ENCODE data around the gene MFF.
"Not testable (repeated sequence)": the region's sequence is repeated elsewhere in the genome, so short reads cannot be mapped to it uniquely, and the experiment has no call there.

The MFF gene

DNA sequence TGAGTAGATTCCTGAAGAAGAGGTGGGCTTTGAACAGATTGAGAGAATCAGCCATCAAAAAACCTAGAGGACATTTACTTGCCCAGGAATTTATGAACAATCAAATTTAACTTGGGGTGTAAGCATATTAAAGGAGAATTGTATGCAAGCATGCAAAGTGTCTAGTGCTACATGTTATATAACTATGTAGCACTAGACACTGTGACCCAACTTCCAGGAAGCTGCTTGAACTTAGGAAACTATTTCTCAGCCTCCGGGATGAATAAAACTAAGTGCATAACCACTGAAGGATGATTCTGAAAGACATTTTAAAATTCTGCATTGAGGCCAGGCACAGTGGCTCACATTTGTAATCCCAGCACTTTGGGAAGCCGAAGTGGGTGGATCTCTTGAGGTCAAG is 12.4 kb downstream of the MFF start:
- DNase-seq = no peak

DNA sequence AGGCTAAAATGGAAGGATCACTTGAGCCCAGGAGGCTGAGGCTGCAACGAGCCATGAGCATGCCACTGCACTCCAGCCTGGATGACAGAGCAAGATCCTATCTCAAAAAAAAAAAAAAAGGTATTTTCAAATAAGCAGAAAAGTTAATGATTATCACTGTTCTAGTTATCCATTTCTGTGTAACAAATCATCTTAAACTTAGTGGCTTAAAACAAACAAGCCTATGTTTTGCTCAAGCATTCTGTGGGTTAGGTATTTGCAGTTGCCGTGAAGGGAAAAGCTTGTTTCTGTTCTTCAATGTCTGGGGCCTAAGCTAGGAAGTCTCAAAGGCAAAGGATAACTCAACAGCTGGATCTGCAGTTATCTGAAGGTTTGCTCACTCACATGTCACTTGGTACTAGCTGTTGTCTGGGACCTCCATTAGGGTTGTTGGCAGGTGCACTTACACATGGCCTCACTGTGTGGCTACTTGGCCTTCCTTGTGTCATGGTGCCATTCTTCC is 14.1 kb downstream of the MFF start:
- no peak for DNase-seq

DNA sequence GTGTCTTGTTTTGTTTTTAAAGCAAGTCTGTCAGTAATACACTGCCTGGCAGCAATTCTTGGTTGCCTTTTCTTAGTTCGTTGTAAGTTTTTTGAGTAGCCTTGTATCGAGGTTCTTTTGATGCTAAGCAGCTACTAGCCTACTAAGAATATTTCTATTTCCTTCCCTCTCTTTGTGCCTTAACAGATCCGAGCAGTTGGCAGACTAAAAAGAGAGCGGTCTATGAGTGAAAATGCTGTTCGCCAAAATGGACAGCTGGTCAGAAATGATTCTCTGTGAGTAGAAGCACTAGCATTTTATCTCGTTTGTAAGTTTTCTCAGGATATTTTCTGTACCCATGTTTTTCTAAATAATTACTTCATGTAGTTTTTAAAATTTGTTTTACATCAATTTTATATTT is 15.1 kb downstream of the MFF start:
- DNase-seq = no peak

DNA sequence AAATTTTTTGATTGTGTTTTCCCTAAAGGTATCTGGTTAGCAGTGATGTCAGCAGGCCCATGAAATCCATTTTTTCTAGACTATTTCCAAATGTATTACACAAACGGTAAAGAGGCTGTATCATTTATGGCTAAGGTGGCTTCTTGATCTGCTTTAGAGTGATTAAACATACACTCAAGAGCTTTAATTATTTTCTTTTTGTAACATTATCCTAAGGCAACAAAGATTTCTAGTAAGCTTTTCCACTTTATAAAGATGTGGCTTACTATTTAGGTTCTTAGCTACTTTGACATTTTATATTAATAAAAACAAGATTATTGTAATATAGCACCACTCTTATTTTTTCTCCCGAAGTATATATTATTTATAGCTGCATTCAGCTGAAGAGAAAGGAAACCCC is 16.5 kb downstream of the MFF start:
- DNase-seq = no peak

DNA sequence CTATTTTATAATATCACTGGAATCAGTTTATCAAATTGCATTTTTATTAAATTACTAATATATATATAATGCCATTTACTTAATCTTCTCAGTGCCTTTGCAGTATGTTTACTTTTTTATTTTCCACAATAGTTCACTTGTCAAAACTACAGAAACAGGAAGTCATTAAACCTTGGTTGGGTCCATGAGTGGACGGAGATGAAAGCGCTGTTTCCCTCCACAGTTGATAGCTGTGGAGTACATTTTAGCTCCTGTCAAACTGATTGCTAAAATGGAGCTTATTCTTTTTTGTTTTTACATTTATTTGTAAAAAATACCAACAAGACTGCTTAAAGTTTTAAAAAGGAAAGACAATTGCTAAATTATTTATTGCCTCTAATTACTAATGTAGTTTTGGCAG is 19.2 kb downstream of the MFF start:
- no peak for DNase-seq

DNA sequence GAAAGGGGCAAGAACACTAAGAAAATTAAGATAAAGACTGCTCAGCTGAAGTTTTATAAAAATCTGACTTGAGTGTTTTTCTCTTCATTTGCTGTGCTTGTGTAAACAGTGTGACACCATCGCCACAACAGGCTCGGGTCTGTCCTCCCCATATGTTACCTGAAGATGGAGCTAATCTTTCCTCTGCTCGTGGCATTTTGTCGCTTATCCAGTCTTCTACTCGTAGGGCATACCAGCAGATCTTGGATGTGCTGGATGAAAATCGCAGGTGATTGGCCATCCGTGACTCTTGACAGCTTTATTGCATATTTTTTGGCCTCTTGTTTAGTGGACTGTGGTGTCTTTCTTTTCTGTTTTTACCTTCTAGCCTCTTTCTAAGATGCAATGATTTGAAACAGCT is 22.1 kb downstream of the MFF start:
- no peak for DNase-seq

DNA sequence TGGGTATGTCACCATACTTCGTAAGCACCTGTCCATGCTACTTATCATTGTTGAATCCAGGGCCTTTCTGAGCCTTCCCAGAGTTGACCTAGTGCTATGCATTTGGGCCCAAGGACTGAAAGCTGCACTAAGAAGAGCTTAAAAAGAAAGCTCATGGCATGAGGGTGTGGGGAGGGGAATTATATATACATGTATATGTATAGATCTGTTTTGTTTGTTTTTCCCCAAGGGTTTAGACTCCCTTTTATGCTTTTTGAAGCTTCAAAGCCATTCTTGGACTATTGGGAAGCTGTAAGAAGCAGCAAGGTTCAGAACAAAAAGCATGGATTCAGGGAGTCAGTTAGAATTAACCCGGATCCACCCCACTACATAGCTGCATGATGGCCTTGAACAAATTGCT is 23.3 kb downstream of the MFF start:
- no peak for DNase-seq

DNA sequence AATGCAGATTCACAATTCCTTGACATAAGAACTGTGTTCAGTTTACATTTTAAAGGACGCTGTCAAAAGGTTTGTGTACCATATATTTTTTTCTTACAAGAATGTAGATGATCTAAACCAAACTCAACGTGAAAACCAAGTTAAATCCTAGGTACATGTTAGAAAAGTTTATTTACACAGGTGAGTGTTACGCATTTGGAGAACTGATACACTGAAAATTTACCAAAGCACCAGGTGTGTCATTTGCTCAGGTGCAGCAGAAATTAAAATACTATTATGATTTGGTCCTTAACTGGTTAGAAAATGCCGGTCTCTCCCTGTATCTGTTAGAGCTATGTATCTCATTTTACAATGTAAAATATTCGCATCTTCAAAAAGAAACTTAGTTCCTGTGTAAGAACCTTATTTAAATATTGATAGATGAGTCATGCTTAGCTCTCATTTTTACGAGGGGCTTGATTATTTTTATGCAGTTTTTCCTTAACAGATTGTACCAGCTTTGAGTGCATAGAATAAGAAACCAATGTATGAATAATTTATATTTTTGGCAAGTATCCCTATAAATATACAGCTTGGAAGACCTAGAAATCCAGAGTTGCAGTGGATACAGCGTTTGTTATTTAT is 25.1 kb downstream of the MFF start:
- DNase-seq = no peak

DNA sequence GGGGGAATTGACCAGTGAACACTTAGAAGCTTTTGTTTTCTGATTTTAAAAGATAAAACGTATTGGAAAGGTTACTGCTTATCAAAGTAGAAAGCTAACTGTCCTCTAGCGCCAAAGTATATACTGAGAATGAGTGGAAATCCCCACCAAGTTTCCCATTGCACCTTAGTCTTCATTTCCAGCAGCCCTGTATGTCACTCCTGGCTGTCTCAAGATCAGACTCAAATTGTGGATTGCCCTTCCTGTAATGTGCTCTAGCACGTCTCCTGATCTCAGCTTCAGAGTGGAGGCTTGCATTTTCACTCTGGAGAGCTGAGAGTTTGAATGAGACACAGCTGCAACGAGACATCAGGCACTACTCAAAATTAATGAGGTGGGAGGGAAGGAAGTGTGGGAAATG is 26.6 kb downstream of the MFF start:
- DNase-seq = no peak

DNA sequence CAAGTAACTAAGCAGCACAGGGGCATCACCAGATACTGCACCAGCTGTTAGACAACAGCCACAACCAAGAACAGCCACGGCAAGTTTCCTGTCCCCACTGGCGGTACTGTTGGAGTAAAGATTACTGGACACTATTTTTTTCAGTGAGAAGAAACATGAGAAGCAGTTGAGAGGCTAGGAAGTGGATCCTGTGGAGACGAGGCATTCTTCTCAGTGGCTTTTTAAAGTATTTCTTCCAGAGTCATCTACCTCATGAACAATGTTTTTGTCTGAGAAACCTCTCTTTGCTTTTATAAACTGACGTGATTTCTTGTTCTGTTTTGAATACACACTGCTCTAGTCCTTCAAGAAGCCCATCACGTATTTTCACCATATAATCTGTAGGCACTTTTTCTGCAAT is 35.3 kb downstream of the MFF start:
- no peak for DNase-seq

DNA sequence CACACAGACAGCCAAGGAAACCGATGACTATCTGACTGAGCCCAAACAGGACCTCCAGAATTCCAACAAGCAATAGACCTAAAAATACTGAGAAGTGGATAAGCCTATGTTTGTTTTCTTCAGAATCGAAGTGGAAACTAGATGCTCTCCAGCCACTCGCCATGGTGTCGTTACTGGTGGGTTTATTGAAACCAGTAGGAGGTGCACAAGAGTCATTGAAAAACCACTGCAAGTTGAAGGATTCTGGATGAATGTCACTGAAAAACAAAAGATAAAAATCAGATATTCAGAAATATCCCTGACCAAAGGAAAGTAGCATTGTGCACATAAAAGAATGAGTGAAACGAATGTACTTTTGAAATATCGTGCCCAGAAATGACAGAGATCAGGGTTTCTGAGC is 38.7 kb downstream of the MFF start:
- DNase-seq = no peak

DNA sequence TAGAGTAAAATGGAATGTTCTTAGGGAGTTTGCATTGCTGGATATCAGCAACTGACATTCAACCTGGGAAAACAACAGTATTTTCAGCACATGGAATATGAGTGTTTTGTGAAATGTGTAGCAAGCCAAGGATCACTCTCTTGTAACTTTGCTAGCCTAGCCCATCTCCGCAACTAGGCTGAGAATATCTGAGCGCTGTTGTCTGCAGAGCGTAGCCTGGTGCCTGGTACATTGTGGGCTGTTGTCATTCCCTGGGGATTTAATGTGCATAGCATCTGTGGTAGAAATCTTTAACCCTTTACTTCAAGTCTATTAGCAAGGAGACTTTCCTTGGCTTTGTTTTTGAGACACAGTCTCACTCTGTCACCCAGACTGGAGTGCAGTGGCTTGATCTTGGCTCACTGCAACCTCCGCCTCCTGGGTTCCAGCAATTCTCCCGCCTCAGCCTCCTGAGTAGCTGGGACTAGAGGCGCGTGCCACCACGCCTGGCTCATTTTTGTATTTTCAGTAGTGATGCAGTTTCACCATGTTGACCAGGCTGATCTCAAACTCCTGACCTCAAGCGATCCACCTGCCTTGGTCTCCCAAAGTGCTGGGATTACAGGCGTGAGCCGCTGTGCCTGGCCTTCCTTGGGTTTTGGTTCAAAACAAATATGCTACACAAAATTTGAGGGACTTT is 39.7 kb downstream of the MFF start:
- not testable (repeated sequence) for DNase-seq

DNA sequence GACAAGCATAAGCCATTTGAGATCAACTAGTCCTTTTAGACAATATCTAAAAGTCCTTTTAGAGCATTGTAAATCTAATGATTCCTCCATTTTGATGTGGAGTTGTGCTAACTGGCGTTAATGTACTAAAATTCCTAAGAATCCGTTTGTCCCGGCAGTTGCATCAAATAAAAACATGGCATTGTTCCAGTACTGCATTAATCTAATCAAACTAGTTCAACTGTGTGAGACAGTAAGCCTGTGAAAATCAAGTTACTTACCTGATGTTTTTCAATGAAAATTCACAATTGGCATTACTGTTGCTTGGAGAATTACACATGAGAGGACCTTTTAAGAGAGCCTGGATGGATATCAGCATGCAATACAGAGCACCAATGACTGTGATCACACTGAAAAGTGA is 40.8 kb downstream of the MFF start:
- no peak for DNase-seq

DNA sequence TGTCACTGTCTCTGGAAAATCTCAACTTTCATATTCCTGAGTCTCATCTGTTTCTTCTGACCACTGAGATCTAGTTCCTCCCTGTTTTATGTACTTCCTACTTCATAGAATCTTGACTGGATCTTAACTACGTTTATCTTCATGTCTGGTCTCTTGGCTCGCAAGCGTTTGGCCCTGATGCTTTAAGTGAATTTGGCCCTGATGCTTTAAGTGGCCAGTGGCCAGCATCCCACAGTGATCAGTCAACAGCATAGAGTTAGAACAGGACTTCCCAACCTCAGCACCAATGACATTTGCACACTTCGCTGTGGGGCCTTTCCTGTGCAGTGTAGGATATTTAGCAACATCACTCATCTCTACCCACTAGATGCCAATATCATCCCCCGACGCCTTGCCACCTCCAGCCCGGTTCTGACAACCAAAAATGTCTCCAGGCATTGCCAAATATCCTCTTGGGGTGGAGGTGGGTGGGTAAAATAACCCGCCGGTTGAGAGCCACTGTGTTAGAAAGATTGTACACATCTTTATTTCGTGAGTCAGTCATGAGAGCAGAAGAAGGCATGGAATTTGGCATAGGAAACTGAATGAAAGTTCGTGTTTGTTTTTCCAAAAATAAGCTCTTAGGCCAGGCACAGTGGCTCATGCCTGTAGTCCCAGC is 41.8 kb downstream of the MFF start:
- no peak for DNase-seq

DNA sequence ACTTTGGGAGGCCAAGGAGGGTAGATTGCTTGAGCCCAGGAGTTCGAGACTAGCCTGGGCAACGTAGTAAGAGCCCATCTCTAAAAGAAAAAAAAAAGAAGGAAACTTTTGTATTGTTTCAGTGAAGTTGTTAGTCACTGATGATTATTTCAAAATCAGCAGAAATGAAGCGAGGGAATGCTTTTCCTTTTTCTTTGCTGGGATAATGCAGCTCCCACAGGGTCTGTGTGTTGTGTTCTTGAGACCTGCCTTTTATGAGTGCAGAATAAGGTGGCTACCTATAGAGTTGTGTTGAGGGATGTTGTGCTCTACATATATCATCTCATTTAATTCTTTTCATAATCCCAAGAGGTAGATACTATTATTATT is 42.4 kb downstream of the MFF start:
- no peak for DNase-seq

DNA sequence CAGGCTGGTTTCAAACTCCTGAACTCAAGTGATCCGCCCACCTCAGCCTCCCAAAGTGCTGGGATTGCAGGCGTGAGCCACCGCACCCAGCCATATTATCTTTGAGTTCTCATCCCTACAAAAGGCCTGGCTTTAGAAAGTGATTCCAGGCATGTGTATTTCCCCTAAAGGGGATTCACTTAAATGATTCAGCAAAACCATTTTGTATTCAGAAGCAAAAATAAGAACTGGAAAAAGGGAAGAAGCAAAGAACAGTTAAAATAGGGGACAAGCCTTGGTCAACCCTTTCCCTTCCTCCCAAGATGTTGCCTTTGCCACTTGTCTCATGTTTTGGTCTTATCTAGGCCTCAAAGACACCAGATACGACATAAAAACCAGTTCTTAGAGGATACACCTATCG is 43.5 kb downstream of the MFF start:
- no peak for DNase-seq

DNA sequence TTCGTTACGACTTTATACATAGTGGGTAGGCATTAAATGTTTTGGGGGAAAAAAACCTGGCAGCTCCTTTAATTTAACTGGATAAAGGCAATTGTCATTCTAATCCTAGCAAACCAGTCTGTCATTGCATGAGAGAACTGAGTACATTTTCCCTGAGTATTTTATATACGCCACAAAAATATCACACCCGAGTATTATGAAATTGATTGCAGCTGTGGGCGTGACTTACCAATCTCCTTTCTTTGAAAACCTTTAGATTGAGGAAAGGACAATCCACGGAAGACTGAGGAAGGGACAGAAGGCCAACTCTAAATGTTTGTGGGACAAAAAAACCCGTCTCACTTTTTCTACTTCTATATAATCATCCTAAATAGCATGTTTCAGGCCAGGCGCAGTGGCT is 45.0 kb downstream of the MFF start:
- DNase-seq = no peak

DNA sequence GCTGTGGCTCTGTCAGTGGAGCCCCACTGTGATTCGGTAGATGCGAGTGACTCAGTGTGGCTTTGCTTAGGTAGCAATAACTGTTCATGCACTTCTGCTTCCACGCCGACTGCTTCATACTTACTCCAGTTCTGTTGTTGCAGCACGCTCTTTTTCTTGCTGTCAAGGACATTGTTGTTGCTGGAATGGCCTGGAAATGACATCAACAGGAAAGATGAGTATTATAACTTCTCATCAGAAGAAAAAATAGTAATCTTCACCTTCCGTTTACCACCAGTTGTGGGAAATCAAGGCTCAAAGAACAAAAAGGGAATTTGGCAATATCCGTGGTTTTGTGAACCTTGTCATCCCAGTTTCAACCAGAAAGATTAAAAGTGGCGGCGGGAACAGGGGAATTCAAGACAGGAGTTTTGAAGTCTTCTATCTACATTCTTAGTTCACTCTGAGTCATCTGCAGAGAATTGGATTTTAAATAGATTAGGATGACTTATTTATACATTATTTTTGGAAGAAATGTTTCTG is 45.8 kb downstream of the MFF start:
- DNase-seq = no peak

DNA sequence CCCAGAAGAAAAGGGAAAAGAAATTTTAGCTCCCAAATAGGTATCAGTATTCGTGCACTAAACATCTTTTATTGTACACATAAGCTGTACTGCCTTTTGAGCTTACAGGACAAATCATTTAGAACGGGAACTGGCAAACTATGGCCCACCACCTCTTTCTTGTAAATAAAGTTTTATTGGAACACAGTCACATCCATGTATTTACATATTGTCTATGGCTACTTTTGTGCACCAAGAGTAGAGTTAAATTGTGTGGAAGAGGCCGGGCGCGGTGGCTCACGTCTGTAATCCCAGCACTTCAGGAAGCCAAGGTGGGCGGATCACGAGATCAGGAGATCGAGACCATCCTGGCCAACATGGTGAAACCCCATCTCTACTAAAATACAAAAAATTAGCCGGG is 48.3 kb downstream of the MFF start:
- DNase-seq = no peak

DNA sequence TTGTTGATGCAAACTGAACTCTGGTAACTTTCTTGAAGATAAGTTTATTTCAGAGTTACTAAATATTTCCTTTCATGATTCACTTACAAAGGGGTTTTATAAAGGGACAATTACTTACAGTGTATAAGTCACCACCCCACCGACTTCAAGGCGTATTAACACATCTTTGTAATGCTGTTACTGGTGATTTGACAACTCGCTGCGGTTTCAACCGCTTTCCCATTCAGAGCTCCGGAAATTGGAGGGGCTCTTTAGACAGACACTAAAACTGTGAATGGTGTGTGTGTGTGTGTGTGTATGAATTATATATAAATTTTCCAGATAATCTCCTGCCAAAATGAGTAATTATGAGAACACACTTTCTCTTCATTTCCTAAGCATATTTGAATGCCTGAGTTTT is 49.1 kb downstream of the MFF start:
- peak; percentile 25 for DNase-seq

DNA sequence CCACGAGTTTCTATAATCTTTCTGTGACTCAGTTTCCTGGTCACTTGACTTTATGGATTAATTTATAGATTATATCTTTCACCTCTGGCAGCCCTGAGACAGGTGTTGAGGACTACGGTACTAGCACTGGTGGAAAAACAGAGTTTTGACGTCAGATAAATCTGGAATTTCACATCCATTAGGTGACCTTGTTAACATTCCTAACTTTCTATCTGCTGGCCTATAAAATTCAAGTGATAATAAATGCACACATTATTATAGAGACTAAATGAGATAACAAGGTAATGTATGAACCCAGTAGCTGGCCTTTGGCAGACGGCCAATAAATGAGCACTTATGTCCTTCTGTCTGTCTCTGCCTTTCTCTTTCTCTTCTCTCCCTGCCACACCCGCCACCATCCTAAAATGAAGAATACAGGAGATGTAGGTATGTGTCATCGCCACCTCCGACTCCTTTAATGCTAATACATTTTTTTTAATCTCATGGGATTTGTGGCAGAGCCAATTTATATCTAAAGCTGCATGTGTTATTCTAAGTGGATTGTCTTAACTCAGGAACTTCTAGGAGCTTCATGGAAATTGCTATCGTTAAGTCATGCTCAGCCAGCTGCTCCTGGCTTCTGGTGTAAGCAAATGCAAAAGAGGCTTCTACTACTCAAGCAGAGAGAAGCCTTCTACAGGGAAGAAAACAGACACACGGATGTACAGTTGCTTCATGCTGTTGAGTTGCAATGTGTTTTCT is 51.8 kb downstream of the MFF start:
- DNase-seq = no peak

DNA sequence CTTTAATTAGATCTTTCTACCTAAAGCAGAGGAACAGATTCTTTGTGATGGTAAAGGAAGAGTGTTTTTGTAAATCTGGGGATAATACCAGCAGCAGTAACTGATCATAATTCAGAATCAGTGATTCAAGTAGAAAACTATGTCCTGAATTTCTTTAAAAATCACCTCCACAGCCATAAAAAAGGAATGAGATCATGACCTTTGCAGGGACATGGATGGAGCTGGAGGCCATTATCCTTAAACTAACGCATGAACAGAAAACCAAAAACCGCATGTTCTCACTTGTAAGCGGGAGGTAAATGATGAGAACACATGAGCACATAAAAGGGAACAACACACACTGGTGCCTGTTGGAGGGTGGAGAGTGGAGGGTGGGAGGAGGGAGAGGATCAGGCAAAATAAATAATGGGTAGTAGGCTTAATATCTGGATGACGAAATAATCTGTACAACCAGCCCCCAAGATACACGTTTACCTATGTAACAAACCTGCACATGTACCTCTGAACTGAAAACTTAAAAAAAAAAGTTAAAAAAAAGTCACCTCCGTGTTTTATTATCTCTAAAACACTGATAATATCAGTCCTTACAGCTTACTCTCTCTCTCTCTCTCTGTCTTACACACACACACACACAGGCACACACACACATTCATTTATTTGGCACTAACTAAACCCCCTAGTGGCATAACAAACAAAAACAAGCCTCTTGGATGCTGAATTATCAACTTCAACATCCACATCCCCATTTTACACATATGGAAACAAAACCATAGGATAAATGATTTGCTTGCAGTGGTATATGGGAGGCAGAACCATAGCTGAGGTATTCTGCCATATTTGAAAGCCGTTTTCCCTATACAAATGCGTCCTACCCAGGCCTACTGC is 52.7 kb downstream of the MFF start:
- no peak for DNase-seq

DNA sequence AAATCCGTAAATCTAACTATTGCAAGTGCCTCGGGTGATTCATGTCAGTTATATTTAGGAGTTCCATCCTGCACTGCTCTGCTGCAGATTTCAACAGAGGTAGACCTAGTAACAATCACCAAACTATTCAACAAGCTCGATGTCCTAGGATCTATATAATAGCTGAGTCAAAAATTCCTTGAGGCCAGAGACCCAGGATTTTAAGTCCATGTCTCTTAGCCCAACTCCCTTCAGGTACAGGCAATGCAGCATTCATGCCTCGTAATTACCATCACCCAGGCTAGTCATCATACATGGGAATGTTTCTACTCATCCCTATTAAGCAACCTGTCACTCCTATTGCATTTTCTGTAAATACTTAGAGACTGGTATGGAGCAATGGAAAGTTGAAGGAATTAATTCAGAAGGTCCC is 53.3 kb downstream of the MFF start:
- no peak for DNase-seq

Measured in stimulated activated naive CD4-positive, alpha-beta T cell treated with Interleukin-2 at 50 U/mL for 16 hours (primary cell).